LNCAP (cell line): ENCODE measurements around the gene RPA3.

Source experiments
- CTCF ChIP-seq: fragments of 450-650 bp; IDR thresholded peaks from 2 replicates; pipeline ENCODE4 v1.5.1; 2017; ENCODE audit warnings: mild to moderate bottlenecking

Gene RPA3

GRCh38 chr7:7693881-7694280 lies 24.5 kb downstream of the RPA3 start:
- no peak for TF ChIP-seq CTCF

DNA sequence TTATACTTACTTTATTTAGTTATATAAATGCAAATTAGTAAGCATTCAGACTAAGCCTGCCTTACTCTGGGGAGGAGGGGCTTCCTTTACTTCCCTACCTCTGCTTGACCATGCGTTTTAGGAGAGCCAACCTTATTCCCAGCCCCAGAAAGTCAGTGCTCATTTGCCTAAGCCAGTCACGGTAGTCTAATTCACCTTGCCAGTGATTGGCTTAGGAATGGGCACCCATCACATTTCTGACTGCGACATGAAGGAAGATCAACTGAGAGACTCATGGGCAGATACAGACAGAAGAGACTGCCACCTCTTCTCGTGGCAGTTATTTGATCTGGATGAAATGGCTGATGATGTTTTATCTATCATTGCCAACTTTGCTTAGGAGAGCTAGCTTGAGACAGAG lies 29.5 kb downstream of the RPA3 start:
- no peak for TF ChIP-seq CTCF

DNA sequence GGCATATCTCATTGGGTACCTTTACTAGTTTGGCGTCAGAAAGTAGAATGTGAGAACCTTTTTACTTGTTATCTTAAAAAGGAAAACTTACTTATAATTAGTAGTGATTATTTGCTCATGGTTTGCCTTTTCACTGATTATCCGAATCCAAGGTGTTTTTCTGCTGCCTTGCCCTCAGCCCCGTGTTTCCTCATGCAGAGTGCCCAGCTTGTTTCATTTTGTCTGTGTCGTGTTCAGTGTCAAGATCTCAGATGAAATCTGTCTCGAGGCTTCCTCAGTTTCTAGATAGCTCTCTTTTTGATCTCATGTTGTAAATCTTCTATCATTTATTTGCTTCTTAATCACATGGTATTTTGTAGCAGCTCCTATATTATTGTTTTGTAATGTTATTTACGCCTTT lies 30.1 kb downstream of the RPA3 start:
- no peak for TF ChIP-seq CTCF

DNA sequence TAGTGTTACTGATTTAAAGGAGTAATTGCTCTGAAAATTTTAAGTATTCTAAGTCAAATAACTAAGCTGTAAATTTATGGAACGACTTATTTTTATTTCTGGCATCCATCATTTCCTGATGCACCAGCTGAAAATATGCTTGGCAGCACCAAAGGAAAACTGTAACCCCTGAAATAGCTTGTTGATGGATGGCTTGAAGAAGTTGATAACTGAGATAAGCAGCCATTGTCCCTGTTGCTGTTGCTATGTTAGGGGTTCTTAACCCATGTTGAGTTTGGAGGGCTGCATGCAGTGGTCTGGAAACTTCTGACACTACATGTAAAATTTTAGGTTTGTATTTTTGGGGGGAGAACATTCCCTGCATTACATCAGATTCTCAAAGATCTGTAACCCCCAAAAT lies 30.6 kb downstream of the RPA3 start:
- no peak for TF ChIP-seq CTCF

DNA sequence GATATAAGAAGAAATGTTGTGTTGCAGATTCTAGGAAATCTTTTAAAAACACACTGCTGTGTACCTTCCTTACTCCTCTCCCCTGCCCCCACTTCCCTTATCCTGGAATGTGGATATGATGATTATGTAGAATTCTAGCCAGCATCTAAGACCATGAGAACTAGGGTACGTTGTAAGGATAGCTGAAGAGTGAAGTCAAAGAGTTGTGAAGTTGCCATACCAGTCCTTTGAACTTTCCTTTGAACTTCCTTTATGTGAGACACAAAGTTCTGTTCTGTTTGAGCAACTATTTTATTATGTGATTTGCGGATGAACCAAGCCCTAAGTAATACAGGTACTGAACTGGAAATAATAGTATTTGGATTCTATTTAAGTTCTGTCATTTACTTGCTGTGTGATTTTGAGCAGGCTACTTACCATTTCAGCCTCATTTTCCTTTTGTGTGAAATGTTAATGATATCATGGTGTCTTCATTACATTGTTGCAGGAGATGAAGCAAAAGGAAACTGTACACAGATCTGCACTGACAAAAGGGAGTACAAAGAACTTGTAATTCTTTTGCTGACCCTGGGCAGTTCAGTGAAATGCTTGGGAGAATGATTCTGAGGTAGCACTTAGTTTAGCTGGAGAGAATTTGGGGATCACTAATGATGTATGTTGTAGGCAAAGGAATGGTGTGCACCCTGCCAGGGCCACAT lies 31.4 kb downstream of the RPA3 start:
- TF ChIP-seq CTCF, result no peak

GRCh38 chr7:7682861-7683260 lies 35.5 kb downstream of the RPA3 start:
- no peak for TF ChIP-seq CTCF

- TF ChIP-seq CTCF, result no peak
Measured at GRCh38 chr7:7681936-7682329, 36.5 kb downstream of the RPA3 start.
